Measurements from ENCODE around the gene BSPRY.
"Not testable (repeated sequence)": the region's sequence is repeated elsewhere in the genome, so short reads cannot be mapped to it uniquely, and the experiment has no call there.

The BSPRY gene

GRCh38 chr9:113373256-113373655, 23.9 kb downstream of the BSPRY start:
- no peak for DNase-seq

GRCh38 chr9:113373676-113374392, 24.5 kb downstream of the BSPRY start:
- no peak for DNase-seq

GRCh38 chr9:113375057-113376023, 26.0 kb downstream of the BSPRY start:
- no peak for DNase-seq

GRCh38 chr9:113376634-113377567, 27.6 kb downstream of the BSPRY start, which contains the start of gene HDHD3:
TSS of gene HDHD3 (minus strand) at chr9:113376986. CDS start at chr9:113374354, 2,632 bp downstream.
- DNase-seq: peak; percentile 92

GRCh38 chr9:113379094-113379828, 29.9 kb downstream of the BSPRY start:
- DNase-seq: peak; percentile 89

- not testable (repeated sequence) for DNase-seq
Measured at GRCh38 chr9:113379829-113380210, 30.5 kb downstream of the BSPRY start.

GRCh38 chr9:113380869-113381378, 31.6 kb downstream of the BSPRY start:
- no peak for DNase-seq

- not testable (repeated sequence) for DNase-seq
Measured at GRCh38 chr9:113381441-113381840, 32.1 kb downstream of the BSPRY start.

GRCh38 chr9:113381909-113382411, 32.6 kb downstream of the BSPRY start:
- no peak for DNase-seq

- DNase-seq: no peak
Measured at GRCh38 chr9:113386571-113387393, 37.4 kb downstream of the BSPRY start.

- DNase-seq: no peak
Measured at GRCh38 chr9:113387560-113388230, 38.4 kb downstream of the BSPRY start.

- no peak for DNase-seq
Measured at GRCh38 chr9:113388833-113389232, 39.5 kb downstream of the BSPRY start.

GRCh38 chr9:113389451-113389850, 40.1 kb downstream of the BSPRY start:
- DNase-seq: no peak

GRCh38 chr9:113390192-113390960, 41.0 kb downstream of the BSPRY start:
- DNase-seq: no peak

- DNase-seq: no peak
Measured at GRCh38 chr9:113391917-113392316, 42.6 kb downstream of the BSPRY start.

GRCh38 chr9:113393281-113393680, 43.9 kb downstream of the BSPRY start:
- DNase-seq: no peak

GRCh38 chr9:113395000-113395861, 45.9 kb downstream of the BSPRY start:
- no peak for DNase-seq

GRCh38 chr9:113397203-113397631, 47.9 kb downstream of the BSPRY start:
- DNase-seq: peak; percentile 96

All from hematopoietic multipotent progenitor cell treated with erythropoietin and hydrocortisone succinate and interleukin-3 and kit ligand, for 4 days (in vitro differentiated cells).